Neural cell (in vitro differentiated cells): ENCODE data around the gene PKNOX1. TPM values are rescaled to one million over a fixed set of nuclear protein-coding genes. Genes with fewer than 3 reads are reported as not detected.

ENCODE experiments used
- H2AFZ ChIP-seq: fragments of 200-600, 300-800 bp; sonication (generic), shearing (Covaris generic); 2 replicates; pipeline ENCODE4 v1.6.0; 2014; ENCODE audit warnings: low read depth, mild to moderate bottlenecking, antibody characterized with exemption, low read length, moderate library complexity
- H3F3A ChIP-seq: fragments of 200-600 bp; shearing (Covaris generic); 2 replicates; pipeline ENCODE4 v1.6.1; 2016; ENCODE audit warnings: mild to moderate bottlenecking, moderate library complexity, mixed read lengths, antibody characterized with exemption, low read length; ENCODE audit not compliant: insufficient read depth, poor library complexity, severe bottlenecking
- H3K27ac ChIP-seq: fragments of 200-600, 300-800 bp; sonication (generic), shearing (Covaris generic); 2 replicates; pipeline ENCODE4 v1.5.1; 2014; ENCODE audit warnings: mild to moderate bottlenecking, low read length, moderate library complexity
- H3K27me3 ChIP-seq: fragments of 300-800, 200-600 bp; sonication (generic), shearing (Covaris generic); 2 replicates; pipeline ENCODE4 v1.6.0; 2014; ENCODE audit warnings: mild to moderate bottlenecking, low read depth, low read length, moderate library complexity; ENCODE audit not compliant: insufficient read depth
- H3K36me3 ChIP-seq: fragments of 300-800, 200-600 bp; sonication (generic), shearing (Covaris generic); 2 replicates; pipeline ENCODE4 v1.5.1; 2014; ENCODE audit warnings: mild to moderate bottlenecking, antibody characterized with exemption, low read length, moderate library complexity; ENCODE audit not compliant: insufficient read depth
- H3K4me2 ChIP-seq: fragments of 300-800, 200-600 bp; sonication (generic), shearing (Covaris generic); 2 replicates; pipeline ENCODE4 v1.6.0; 2014; ENCODE audit warnings: mild to moderate bottlenecking, low read length
- H3K4me3 ChIP-seq: fragments of 300-800, 200-600 bp; sonication (generic), shearing (Covaris generic); 2 replicates; pipeline ENCODE4 v1.5.1; 2014; ENCODE audit warnings: mild to moderate bottlenecking, low read length, moderate library complexity
- H3K79me2 ChIP-seq: fragments of 200-600 bp; shearing (Covaris generic); replicated peaks from 2 replicates; pipeline ENCODE4 v1.6.0; 2014; ENCODE audit warnings: mild to moderate bottlenecking, low read length, moderate library complexity; ENCODE audit not compliant: insufficient read depth
- H3K9ac ChIP-seq: fragments of 300-800, 200-600 bp; sonication (generic), shearing (Covaris generic); 2 replicates; pipeline ENCODE4 v1.6.1; 2016; ENCODE audit warnings: mild to moderate bottlenecking, low read length, mixed read lengths
- H3K9me2 ChIP-seq: fragments of 200-600 bp; shearing (Covaris generic); 2 replicates; pipeline ENCODE4 v1.6.1; 2016; ENCODE audit warnings: mild to moderate bottlenecking, low read length, mixed read lengths; ENCODE audit not compliant: insufficient read depth
- H3K9me3 ChIP-seq: fragments of 200-600, 300-800 bp; sonication (generic), shearing (Covaris generic); 2 replicates; pipeline ENCODE4 v1.6.1; 2016; ENCODE audit warnings: mild to moderate bottlenecking, mixed run types, low read length, moderate library complexity, mixed read lengths
- H4K20me1 ChIP-seq: fragments of 200-600 bp; shearing (Covaris generic); 2 replicates; pipeline ENCODE4 v1.6.1; 2016; ENCODE audit warnings: mild to moderate bottlenecking, mixed run types; ENCODE audit not compliant: insufficient read depth
- EP300 ChIP-seq: fragments of 450-650 bp; conservative IDR thresholded peaks from 2 replicates; pipeline ENCODE4 v1.6.1; 2014; ENCODE audit warnings: antibody characterized with exemption, mild to moderate bottlenecking, moderate library complexity; ENCODE audit not compliant: poor library complexity, severe bottlenecking
- EZH2 ChIP-seq: fragments of 200-600, 300-800 bp; shearing (Covaris generic), sonication (generic); IDR thresholded peaks from 2 replicates; pipeline ENCODE4 v1.6.1; 2014; ENCODE audit warnings: antibody characterized with exemption, low read length, borderline replicate concordance, mild to moderate bottlenecking; ENCODE audit not compliant: insufficient read depth, poor library complexity, severe bottlenecking
- MXI1 ChIP-seq: fragments of 450-650 bp; conservative IDR thresholded peaks from 2 replicates; pipeline ENCODE4 v1.6.1; 2014; ENCODE audit warnings: antibody characterized with exemption, mild to moderate bottlenecking; ENCODE audit not compliant: poor library complexity, severe bottlenecking
- POLR2AphosphoS5 ChIP-seq: IDR thresholded peaks from 2 replicates; pipeline ENCODE4 v1.6.1; 2012
- RAD21 ChIP-seq: fragments of 450-650 bp; conservative IDR thresholded peaks from 2 replicates; pipeline ENCODE4 v1.6.1; 2014; ENCODE audit warnings: antibody characterized with exemption, mild to moderate bottlenecking, moderate library complexity
- SMC3 ChIP-seq: fragments of 450-650 bp; conservative IDR thresholded peaks from 2 replicates; pipeline ENCODE4 v1.6.1; 2014; ENCODE audit warnings: antibody characterized with exemption, mild to moderate bottlenecking, moderate library complexity; ENCODE audit not compliant: poor library complexity
- TAF1 ChIP-seq: IDR thresholded peaks from 2 replicates; pipeline ENCODE4 v1.6.1; 2012; ENCODE audit warnings: low read depth
- polyA plus RNA-seq: library from polyadenylated mRNA; depleted of rRNA; stranded (reverse); fragments of >200 nt; gene quantifications from 2 replicates; pipeline ENCODE4 v1.2.3, GENCODE V29; 2014
- TF ChIP-seq, protein P1 (sequence below): IDR thresholded peaks from 2 replicates; pipeline ENCODE4 v1.6.1; 2012; ENCODE audit warnings: borderline replicate concordance
- TF ChIP-seq, protein P2 (sequence below): fragments of 450-650 bp; IDR thresholded peaks from 2 replicates; pipeline ENCODE4 v1.5.1; 2014; ENCODE audit warnings: antibody characterized with exemption, mild to moderate bottlenecking, moderate library complexity; ENCODE audit not compliant: poor library complexity, severe bottlenecking

PKNOX1 gene
- polyA plus RNA-seq, 1 donor from 2014 or later, result 6.9 TPM

DNA sequence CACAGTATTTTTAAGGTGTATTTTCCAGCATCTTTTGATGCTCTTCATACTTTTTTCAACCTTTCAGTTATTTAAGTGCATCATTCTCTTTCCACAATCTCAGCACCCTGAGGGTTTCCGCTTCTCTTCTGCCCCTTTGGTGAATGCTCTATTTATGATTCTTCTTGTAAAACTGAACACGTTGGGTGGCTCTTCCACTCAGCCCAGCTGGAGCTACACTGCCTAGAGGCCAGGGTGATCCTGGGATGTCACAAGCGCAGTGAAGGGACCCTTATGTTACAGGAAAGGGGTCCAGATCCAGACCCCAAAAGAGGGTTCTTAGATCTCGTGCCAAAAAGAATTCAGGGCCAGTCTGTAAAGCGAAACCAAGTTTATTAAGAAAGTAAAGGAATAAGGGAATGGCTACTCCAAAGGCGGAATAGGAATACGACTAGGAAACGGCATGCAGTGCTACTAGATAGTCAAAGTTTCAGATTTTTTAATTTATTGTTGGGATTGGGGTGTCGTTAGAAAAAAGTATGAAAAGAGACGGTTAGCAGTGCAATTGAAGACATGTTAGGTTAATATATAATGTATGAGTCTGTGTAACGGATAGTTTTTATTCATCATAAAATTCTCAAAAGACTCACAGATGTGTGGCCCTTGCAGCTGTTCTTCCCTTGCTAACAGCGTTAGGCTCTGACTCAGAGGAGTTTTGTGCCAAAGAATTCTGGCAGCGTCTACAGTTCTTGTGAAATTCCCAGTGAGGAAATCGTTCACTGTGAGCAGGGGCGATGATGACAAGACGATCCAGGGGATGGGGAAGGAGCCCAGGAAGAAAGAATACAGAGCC lies 34.6 kb upstream of the PKNOX1 start:
- H3K4me3 ChIP-seq, result no peak overlapping the region
- TF ChIP-seq SMC3, result no peak
- no peak for TF ChIP-seq MXI1
- no peak for TF ChIP-seq RAD21
- no peak for TF ChIP-seq EZH2
- no peak for TF ChIP-seq EP300
- TF ChIP-seq POLR2AphosphoS5, result no peak
- TF ChIP-seq TAF1, result no peak
- TF ChIP-seq, protein P1, sequence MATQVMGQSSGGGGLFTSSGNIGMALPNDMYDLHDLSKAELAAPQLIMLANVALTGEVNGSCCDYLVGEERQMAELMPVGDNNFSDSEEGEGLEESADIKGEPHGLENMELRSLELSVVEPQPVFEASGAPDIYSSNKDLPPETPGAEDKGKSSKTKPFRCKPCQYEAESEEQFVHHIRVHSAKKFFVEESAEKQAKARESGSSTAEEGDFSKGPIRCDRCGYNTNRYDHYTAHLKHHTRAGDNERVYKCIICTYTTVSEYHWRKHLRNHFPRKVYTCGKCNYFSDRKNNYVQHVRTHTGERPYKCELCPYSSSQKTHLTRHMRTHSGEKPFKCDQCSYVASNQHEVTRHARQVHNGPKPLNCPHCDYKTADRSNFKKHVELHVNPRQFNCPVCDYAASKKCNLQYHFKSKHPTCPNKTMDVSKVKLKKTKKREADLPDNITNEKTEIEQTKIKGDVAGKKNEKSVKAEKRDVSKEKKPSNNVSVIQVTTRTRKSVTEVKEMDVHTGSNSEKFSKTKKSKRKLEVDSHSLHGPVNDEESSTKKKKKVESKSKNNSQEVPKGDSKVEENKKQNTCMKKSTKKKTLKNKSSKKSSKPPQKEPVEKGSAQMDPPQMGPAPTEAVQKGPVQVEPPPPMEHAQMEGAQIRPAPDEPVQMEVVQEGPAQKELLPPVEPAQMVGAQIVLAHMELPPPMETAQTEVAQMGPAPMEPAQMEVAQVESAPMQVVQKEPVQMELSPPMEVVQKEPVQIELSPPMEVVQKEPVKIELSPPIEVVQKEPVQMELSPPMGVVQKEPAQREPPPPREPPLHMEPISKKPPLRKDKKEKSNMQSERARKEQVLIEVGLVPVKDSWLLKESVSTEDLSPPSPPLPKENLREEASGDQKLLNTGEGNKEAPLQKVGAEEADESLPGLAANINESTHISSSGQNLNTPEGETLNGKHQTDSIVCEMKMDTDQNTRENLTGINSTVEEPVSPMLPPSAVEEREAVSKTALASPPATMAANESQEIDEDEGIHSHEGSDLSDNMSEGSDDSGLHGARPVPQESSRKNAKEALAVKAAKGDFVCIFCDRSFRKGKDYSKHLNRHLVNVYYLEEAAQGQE, result no peak
- TF ChIP-seq, protein P2, sequence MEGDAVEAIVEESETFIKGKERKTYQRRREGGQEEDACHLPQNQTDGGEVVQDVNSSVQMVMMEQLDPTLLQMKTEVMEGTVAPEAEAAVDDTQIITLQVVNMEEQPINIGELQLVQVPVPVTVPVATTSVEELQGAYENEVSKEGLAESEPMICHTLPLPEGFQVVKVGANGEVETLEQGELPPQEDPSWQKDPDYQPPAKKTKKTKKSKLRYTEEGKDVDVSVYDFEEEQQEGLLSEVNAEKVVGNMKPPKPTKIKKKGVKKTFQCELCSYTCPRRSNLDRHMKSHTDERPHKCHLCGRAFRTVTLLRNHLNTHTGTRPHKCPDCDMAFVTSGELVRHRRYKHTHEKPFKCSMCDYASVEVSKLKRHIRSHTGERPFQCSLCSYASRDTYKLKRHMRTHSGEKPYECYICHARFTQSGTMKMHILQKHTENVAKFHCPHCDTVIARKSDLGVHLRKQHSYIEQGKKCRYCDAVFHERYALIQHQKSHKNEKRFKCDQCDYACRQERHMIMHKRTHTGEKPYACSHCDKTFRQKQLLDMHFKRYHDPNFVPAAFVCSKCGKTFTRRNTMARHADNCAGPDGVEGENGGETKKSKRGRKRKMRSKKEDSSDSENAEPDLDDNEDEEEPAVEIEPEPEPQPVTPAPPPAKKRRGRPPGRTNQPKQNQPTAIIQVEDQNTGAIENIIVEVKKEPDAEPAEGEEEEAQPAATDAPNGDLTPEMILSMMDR, result no peak
- no peaks in the 10 kb centered on the region for H3K9me3 ChIP-seq
- no peak overlapping the region for H3K9ac ChIP-seq
- no peaks in the 10 kb centered on the region for H3K9me2 ChIP-seq
- H3K79me2 ChIP-seq, result no peaks in the 10 kb centered on the region
- no peak overlapping the region for H3K4me2 ChIP-seq
- no peaks in the 10 kb centered on the region for H4K20me1 ChIP-seq
- no peaks in the 10 kb centered on the region for H3K27me3 ChIP-seq
- H3K27ac ChIP-seq, result no peak overlapping the region
- no peaks in the 10 kb centered on the region for H3K36me3 ChIP-seq
- H3F3A ChIP-seq, result no peaks in the 10 kb centered on the region
- H2AFZ ChIP-seq, result no peak overlapping the region

DNA sequence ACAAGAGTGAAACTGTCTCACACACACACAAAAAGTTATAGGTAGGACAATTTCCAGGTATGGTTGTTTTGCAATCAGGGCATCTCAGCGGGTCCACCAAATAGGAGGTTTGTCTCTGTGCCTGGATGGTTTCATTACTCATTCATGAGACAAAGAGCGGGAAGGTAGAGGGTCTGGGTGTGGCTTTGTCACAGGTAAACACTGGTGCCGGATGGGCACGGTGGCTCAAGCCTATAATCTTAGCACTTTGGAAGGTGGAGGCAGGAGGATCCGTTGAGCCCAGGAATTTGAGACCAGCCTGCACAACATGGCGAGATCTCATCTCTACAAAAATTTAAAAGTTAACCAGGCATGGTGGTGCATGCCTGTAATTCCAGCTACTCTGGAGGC lies 32.7 kb upstream of the PKNOX1 start:
- no peaks in the 10 kb centered on the region for H3F3A ChIP-seq

More for the DNA sequence above, 32.7 kb upstream of the PKNOX1 start:
- H3K4me2 ChIP-seq, result no peak overlapping the region
- no peak overlapping the region for H3K9ac ChIP-seq
- no peak overlapping the region for H2AFZ ChIP-seq
- H3K36me3 ChIP-seq, result no peaks in the 10 kb centered on the region
- no peak for TF ChIP-seq EZH2
- TF ChIP-seq, protein P2, result no peak
- TF ChIP-seq SMC3, result no peak
- no peak for TF ChIP-seq RAD21
- no peak for TF ChIP-seq POLR2AphosphoS5
- TF ChIP-seq TAF1, result no peak
- TF ChIP-seq, protein P1, result no peak
- no peak for TF ChIP-seq EP300
- TF ChIP-seq MXI1, result no peak
- H4K20me1 ChIP-seq, result no peaks in the 10 kb centered on the region
- H3K9me2 ChIP-seq, result no peaks in the 10 kb centered on the region
- no peaks in the 10 kb centered on the region for H3K79me2 ChIP-seq
- H3K4me3 ChIP-seq, result no peak overlapping the region
- no peaks in the 10 kb centered on the region for H3K27me3 ChIP-seq
- no peak overlapping the region for H3K27ac ChIP-seq
- H3K9me3 ChIP-seq, result no peaks in the 10 kb centered on the region
